IMR-90 (cell line): Measurements from ENCODE around the gene CNOT9. TPM values are rescaled to one million over a fixed set of nuclear protein-coding genes. Genes with fewer than 3 reads are reported as not detected.

Source experiments
- ATAC-seq: fragments of 200-7000 bp; cut with Tn5 transposase; 2 replicates; pipeline ENCODE4 v1.9.1; 2020; ENCODE audit warnings: low read depth, mild to moderate bottlenecking, moderate library complexity
- BruUV-seq: library from RNA; stranded (reverse); fragments of 400-500 nt; replicated peaks from 2 replicates; lab custom pipeline; 2021; lab: Mats Ljungman, UMichigan
- CTCF ChIA-PET: fragments of 300-600 bp; formaldehyde crosslinking; extraction: SDS; loops from one replicate; lab custom pipeline; 2021; ENCODE audit warnings: antibody characterized with exemption; lab: Yijun Ruan, JAX
- POLR2A ChIA-PET: fragments of 300-600 bp; sonication (Branson Sonifier 250); formaldehyde crosslinking; loops from one replicate; lab custom pipeline; 2022; ENCODE audit warnings: antibody characterized with exemption; ENCODE audit not compliant: unreplicated experiment; lab: Charles Lee
- DNase-seq: peaks from one replicate; pipeline ENCODE4 v3.0.0; 2013
- H2AFZ ChIP-seq: replicated peaks from 2 replicates; pipeline ENCODE3; 2013; ENCODE audit warnings: low read length, mild to moderate bottlenecking; ENCODE audit not compliant: poor library complexity
- H2AK5ac ChIP-seq: 2 replicates; pipeline ENCODE4 v1.6.1; 2013; ENCODE audit warnings: low read depth, low read length, inconsistent platforms
- H2AK9ac ChIP-seq: replicated peaks from 2 replicates; pipeline ENCODE3; 2013; ENCODE audit warnings: mild to moderate bottlenecking, low read depth, low read length, moderate library complexity; ENCODE audit not compliant: poor library complexity
- H2BK120ac ChIP-seq: 2 replicates; pipeline ENCODE4 v1.6.1; 2013; ENCODE audit warnings: low read depth, low read length, inconsistent platforms
- H2BK15ac ChIP-seq: 3 replicates; pipeline ENCODE4 v1.6.1; 2013; ENCODE audit warnings: low read depth, low read length, inconsistent platforms
- H2BK20ac ChIP-seq: 2 replicates; pipeline ENCODE4 v1.6.1; 2013; ENCODE audit warnings: low read depth, mild to moderate bottlenecking, inconsistent platforms, low read length, moderate library complexity
- H2BK5ac ChIP-seq: 2 replicates; pipeline ENCODE4 v1.6.1; 2013; ENCODE audit warnings: mild to moderate bottlenecking, low read depth, low read length, inconsistent platforms; ENCODE audit not compliant: poor library complexity, severe bottlenecking
- H3K14ac ChIP-seq: replicated peaks from 2 replicates; pipeline ENCODE4 v1.6.1; 2013; ENCODE audit warnings: low read depth, low read length, inconsistent platforms
- H3K18ac ChIP-seq: 2 replicates; pipeline ENCODE4 v1.6.1; 2013; ENCODE audit warnings: low read depth, low read length, control low read depth
- H3K23ac ChIP-seq: 2 replicates; pipeline ENCODE4 v1.6.1; 2013; ENCODE audit warnings: low read depth, low read length, inconsistent platforms
- H3K27ac ChIP-seq: 2 replicates; pipeline ENCODE4 v1.5.1; 2013; ENCODE audit warnings: mild to moderate bottlenecking, control low read depth, low read length; ENCODE audit not compliant: insufficient read depth
- H3K27me3 ChIP-seq: 2 replicates; pipeline ENCODE4 v1.6.1; 2013; ENCODE audit warnings: low read length; ENCODE audit not compliant: control insufficient read depth, insufficient read depth
- H3K36me3 ChIP-seq: 2 replicates; pipeline ENCODE4 v1.6.1; 2013; ENCODE audit warnings: low read length, mixed read lengths; ENCODE audit not compliant: control insufficient read depth, insufficient read depth
- H3K4ac ChIP-seq: 2 replicates; pipeline ENCODE4 v1.6.1; 2013; ENCODE audit warnings: low read depth, low read length, inconsistent platforms
- H3K4me1 ChIP-seq: 2 replicates; pipeline ENCODE4 v1.6.1; 2013; ENCODE audit warnings: low read length, mixed read lengths; ENCODE audit not compliant: control insufficient read depth, insufficient read depth
- H3K4me2 ChIP-seq: 2 replicates; pipeline ENCODE4 v1.6.1; 2013; ENCODE audit warnings: low read depth, mild to moderate bottlenecking, control low read depth, low read length, moderate library complexity
- H3K4me3 ChIP-seq: 2 replicates; pipeline ENCODE4 v1.5.1; 2013; ENCODE audit warnings: low read depth, mild to moderate bottlenecking, control low read depth, low read length, moderate library complexity; ENCODE audit not compliant: insufficient read depth
- H3K56ac ChIP-seq: 2 replicates; pipeline ENCODE4 v1.6.1; 2013; ENCODE audit warnings: low read length, inconsistent platforms; ENCODE audit not compliant: insufficient read depth; ENCODE audit errors: extremely low read depth
- H3K79me1 ChIP-seq, 2 experiments: 2 replicates each; pipeline ENCODE4 v1.6.1; 2013; ENCODE audit warnings: low read length in 2 of 2, inconsistent platforms in 1 of 2, low read depth in 1 of 2
- H3K9ac ChIP-seq: 2 replicates; pipeline ENCODE4 v1.6.1; 2013; ENCODE audit warnings: low read depth, low read length, control low read depth
- H3K9me1 ChIP-seq: 2 replicates; pipeline ENCODE4 v1.6.1; 2013; ENCODE audit warnings: low read length, inconsistent platforms; ENCODE audit not compliant: insufficient read depth
- H3K9me3 ChIP-seq: 2 replicates; pipeline ENCODE4 v1.6.1; 2013; ENCODE audit warnings: low read length; ENCODE audit not compliant: control insufficient read depth, insufficient read depth
- H4K20me1 ChIP-seq: 2 replicates; pipeline ENCODE4 v1.6.1; 2013; ENCODE audit warnings: low read length, inconsistent platforms; ENCODE audit not compliant: insufficient read depth
- H4K5ac ChIP-seq: 2 replicates; pipeline ENCODE4 v1.6.1; 2013; ENCODE audit warnings: mild to moderate bottlenecking, low read depth, low read length, control low read depth
- H4K8ac ChIP-seq, 2 experiments: 2 replicates each; pipeline ENCODE4 v1.6.1; 2013; ENCODE audit warnings: low read depth in 2 of 2, low read length in 2 of 2, control low read depth in 1 of 2, inconsistent platforms in 1 of 2
- H4K91ac ChIP-seq: 2 replicates; pipeline ENCODE4 v1.6.1; 2013; ENCODE audit warnings: low read depth, low read length, inconsistent platforms; ENCODE audit not compliant: insufficient read depth
- CEBPB ChIP-seq: IDR thresholded peaks from 2 replicates; pipeline ENCODE4 v1.6.1; 2012; ENCODE audit warnings: low read depth, low read length, improper control_type of control experiment
- CTCF ChIP-seq: conservative IDR thresholded peaks from 2 replicates; pipeline ENCODE4 v1.5.1; 2012; ENCODE audit warnings: mild to moderate bottlenecking, low read depth, low read length, improper control_type of control experiment
- ELK1 ChIP-seq: fragments of 150-350 bp; IDR thresholded peaks from 2 replicates; pipeline ENCODE4 v1.6.1; 2016; ENCODE audit warnings: low read depth, mild to moderate bottlenecking, low read length, moderate library complexity, borderline replicate concordance
- FOS ChIP-seq: fragments of 150-350 bp; IDR thresholded peaks from 2 replicates; pipeline ENCODE4 v1.6.1; 2016; ENCODE audit warnings: low read depth, low read length
- MAZ ChIP-seq: IDR thresholded peaks from 2 replicates; pipeline ENCODE4 v1.6.1; 2012; ENCODE audit warnings: low read depth, mild to moderate bottlenecking, low read length, improper control_type of control experiment, moderate library complexity, borderline replicate concordance
- POLR2A ChIP-seq: IDR thresholded peaks from 2 replicates; pipeline ENCODE4 v1.6.1; 2012; ENCODE audit warnings: mild to moderate bottlenecking, low read depth, low read length
- RAD21 ChIP-seq: IDR thresholded peaks from 2 replicates; pipeline ENCODE4 v1.6.1; 2012; ENCODE audit warnings: low read length, improper control_type of control experiment
- RCOR1 ChIP-seq: IDR thresholded peaks from 2 replicates; pipeline ENCODE4 v1.6.1; 2012; ENCODE audit warnings: mild to moderate bottlenecking, low read length, improper control_type of control experiment; ENCODE audit not compliant: insufficient replicate concordance
- WGBS, 2 experiments: methylation state at CpG; one replicate each; pipeline versions ENCODE4 v1.1.5 to v1.1.7; 2013; ENCODE audit warnings: missing lambda C conversion rate in 2 of 2; ENCODE audit not compliant: insufficient read length in 1 of 2; ENCODE audit errors: extremely low coverage in 2 of 2; 5-methylcytosine and 5-hydroxymethylcytosine counted together
- dilution Hi-C: fragments of 300-500 bp; cut with HindIII; formaldehyde crosslinking; loops from one replicate; pipeline ENCODE4 v1.14.3; 2018; ENCODE audit warnings: low sequenced_read_pairs; ENCODE audit not compliant: unreplicated experiment
- in situ Hi-C: fragments of 300-500 bp; cut with MboI; formaldehyde crosslinking; loops from 3 replicates; pipeline ENCODE4 v1.14.3; 2019; ENCODE audit warnings: low sequenced_read_pairs, inconsistent platforms, mixed read lengths
- intact Hi-C: fragments of 100-400 bp; cut with micrococcal nuclease; formaldehyde crosslinking; loops from 2 replicates; pipeline ENCODE4 v1.10.0; 2022
- polyA plus RNA-seq, 3 experiments: library from polyadenylated mRNA; depleted of rRNA; stranded (reverse); fragments of >200 nt; gene quantifications; 2 replicates each; pipeline ENCODE4 v1.2.3, GENCODE V29; 2012; ENCODE audit warnings: low replicate concordance in 1 of 3
- total RNA-seq: library from RNA; depleted of rRNA; stranded (reverse); fragments of >200 nt; gene quantifications from 2 replicates; pipeline ENCODE4 v1.2.3, GENCODE V29; 2012

Gene CNOT9
- total and polyA plus RNA-seq, 2 of the 4 experiments (the other 2 are of a cell fraction): 33.1 to 71.0 TPM

- no peak overlapping the region for H3K18ac ChIP-seq
- intact Hi-C loops: loop anchor here (10.0 kb wide), 1 partner anchor 167 kb away; no protein-coding TSS in a partner anchor
- no peak overlapping the region for H3K4me2 ChIP-seq
- H3K4me3 ChIP-seq: no peak overlapping the region
- dilution Hi-C loops: no loop called here
- no peak overlapping the region for H2AK9ac ChIP-seq
- no peaks in the 10 kb centered on the region for H3K4me1 ChIP-seq
- H3K9me3 ChIP-seq: no peaks in the 10 kb centered on the region
- H3K4ac ChIP-seq: no peak overlapping the region
- WGBS, 2 experiments: 95% methylated on average over 10 of the region's 18 CpGs; no CpG with 5 or more reads in 1 of the 2 experiments
- peaks cover under 1% of the 10 kb centered on the region; the same call in 1 of the 2 replicates for H3K9me1 ChIP-seq
- no peaks in the 10 kb centered on the region for H3K27me3 ChIP-seq
- no peak overlapping the region for H2AFZ ChIP-seq
- no peak overlapping the region for H2BK120ac ChIP-seq
- in situ Hi-C loops: no loop called here
- no peak overlapping the region for H4K8ac ChIP-seq
- no peaks in the 10 kb centered on the region; the same call in 1 of the 2 replicates for H4K20me1 ChIP-seq
- H3K14ac ChIP-seq: no peak overlapping the region
- DNase-seq (no peak), ATAC-seq (no peak)
- no peak overlapping the region for H4K91ac ChIP-seq
- no peak overlapping the region for H3K23ac ChIP-seq
- no peak overlapping the region for H3K56ac ChIP-seq
- H2AK5ac ChIP-seq: no peak overlapping the region
- H2BK15ac ChIP-seq: no peak overlapping the region
- peaks cover 4% of the 10 kb centered on the region in 2 experiments; a peak in 3 of 4 replicates for H3K79me1 ChIP-seq
- H2BK5ac ChIP-seq: no peak overlapping the region
- ChIA-PET CTCF (no interaction called here), POLR2A (no interaction called here)
- no peak overlapping the region for H3K9ac ChIP-seq
- H3K27ac ChIP-seq: no peak overlapping the region
- H2BK20ac ChIP-seq: no peak overlapping the region
- peaks cover 69% of the 10 kb centered on the region for H3K36me3 ChIP-seq
- no peak for TF ChIP-seq RAD21
- TF ChIP-seq RCOR1: no peak
- TF ChIP-seq FOS: no peak
- TF ChIP-seq MAZ: no peak
- no peak for TF ChIP-seq CEBPB
- TF ChIP-seq CTCF: no peak
- no peak for TF ChIP-seq ELK1
- no peak for TF ChIP-seq POLR2A
- BruUV-seq: TSS peak; percentile 55
- no peak overlapping the region for H4K5ac ChIP-seq
These were observed 73.5 kb downstream of the CNOT9 start for GRCh38 chr2:218642121-218642656.
